Frontal cortex (tissue), 4 donors: ENCODE measurements around the gene CORIN. TPM values are rescaled to one million over a fixed set of nuclear protein-coding genes. Genes with fewer than 3 reads are reported as not detected.
"Not testable (repeated sequence)": the region's sequence is repeated elsewhere in the genome, so short reads cannot be mapped to it uniquely, and the experiment has no call there.

Source experiments
- DNase-seq, 2 donors: peaks; one replicate each; pipeline ENCODE4 v3.0.0; 2012; ENCODE audit warnings: low spot score in 2 of 2
- FAIRE-seq: peaks from 2 replicates; lab custom pipeline; 2012; peaks lifted over from hg19 to GRCh38; lab: Jason Lieb, UNC
- small RNA-seq: library from RNA; depleted of rRNA; stranded (forward); fragments of <200 nt; gene quantifications from one replicate; pipeline ENCODE3, GENCODE V24; 2014
- total RNA-seq: library from RNA; depleted of rRNA; stranded (reverse); fragments of >200 nt; gene quantifications from one replicate; pipeline ENCODE4 v1.2.3, GENCODE V29; 2014
- donor health status: control.
- donor health status: control.
- donor health status: control.

Gene CORIN
- total RNA-seq, 1 donor from 2014 or later = 0.82 TPM

DNA sequence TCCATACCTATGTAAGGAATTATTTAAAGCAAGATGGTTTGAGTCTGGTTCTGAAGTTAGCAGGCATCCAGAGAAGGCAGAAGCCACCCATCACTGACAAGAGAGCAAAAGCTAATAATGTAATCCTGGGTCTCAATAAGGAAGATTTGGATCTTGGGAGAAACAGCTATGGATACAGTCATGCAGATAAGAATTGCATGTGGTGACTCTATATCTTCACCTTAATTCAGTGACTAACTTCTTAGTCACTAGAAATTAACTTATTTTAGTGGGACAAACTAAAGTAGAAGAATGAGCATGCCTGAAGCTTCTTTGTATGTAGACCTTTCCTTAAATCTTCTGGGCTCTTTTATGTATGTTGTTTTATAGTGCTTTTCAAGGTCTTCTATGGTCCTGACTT lies 286.2 kb downstream of the CORIN start:
- FAIRE-seq = no peak

DNA sequence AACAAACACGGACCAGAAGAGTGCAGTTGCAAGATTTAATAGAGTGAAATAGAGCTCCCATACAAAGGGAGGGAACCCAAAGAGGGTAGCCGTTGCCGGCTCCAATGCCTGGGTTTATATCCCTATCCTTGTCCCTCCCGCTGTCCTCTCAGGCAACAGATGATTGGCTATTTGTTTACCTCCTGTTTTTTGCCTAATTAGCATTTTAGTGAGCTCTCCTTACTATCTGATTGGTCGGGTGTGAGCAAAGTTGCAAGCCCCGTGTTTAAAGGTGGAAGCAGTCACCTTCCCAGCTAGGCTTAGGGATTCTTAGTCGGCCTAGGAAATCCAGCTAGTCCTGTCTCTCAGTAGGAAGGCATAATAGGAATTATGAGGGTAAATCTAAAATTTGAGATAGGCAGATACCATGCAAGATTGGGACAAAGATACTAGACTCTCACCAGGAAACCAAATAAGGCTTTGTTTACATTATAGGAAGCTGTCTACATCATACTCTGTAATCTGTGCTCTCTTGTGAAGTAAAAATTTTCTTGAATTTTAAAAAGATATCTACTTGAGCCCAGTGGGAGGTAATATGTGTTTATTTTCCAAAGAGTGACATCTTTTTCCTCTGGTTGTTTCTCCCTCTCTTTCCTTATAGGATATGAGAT lies 286.8 kb downstream of the CORIN start:
- FAIRE-seq = no peak
- DNase-seq = no peak

More for the DNA sequence above, 286.2 kb downstream of the CORIN start:
- no peak for DNase-seq

DNA sequence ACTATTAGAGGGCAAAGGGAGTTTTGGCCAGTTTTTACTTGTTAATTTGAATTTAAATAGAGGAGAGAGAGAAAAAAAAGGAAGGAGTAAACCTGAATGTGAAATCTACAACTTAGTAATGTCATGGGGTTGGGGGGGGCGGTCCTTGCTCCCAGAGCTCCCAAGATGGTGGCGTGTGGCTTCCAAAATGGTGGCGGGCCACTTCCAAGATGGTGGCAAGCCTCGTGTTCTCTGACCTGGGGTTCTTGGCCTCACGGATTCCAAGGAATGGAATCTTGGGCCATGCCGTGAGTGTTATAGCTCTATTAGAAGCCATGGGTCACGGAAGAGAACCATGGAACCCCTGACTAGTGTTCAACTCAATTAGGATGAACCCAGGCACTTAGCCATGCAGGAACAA lies 287.5 kb downstream of the CORIN start:
- FAIRE-seq, DNase-seq: not testable (repeated sequence)

Small RNAs within 50 kb of the gene (small RNA-seq; reads per million reads assigned to genes)
- gene MIR8053 = 0.08 reads per million

Other genes starting within 250 kb of the CORIN start
- gene NFXL1, start 76.5 kb upstream of the CORIN start, total RNA-seq = 13.5 TPM
- gene CNGA1, start 178.6 kb upstream of the CORIN start, total RNA-seq = 0.41 TPM
- 2.4 TPM for gene NIPAL1, start 178.7 kb upstream of the CORIN start, total RNA-seq